Uterus (tissue), 2 donors: Measurements from ENCODE around the gene PPIE.

ENCODE experiments used
- POLR2A ChIP-seq, 2 donors: fragments of 450-650 bp; IDR thresholded peaks; one replicate each; pipeline ENCODE4 v1.6.1; 2016; ENCODE audit warnings: antibody characterized with exemption in 2 of 2, mild to moderate bottlenecking in 1 of 2, moderate library complexity in 1 of 2
- TF ChIP-seq, protein P1 (sequence below), 4 experiments: fragments of 200-600 bp in 2 of 4; fragments of 450-650 bp in 2 of 4; sonication (generic) in 2 of 4; IDR thresholded peaks; one replicate each; pipeline ENCODE4 v1.5.1; 2016 to 2019; ENCODE audit warnings: antibody characterized with exemption in 4 of 4, mild to moderate bottlenecking in 2 of 4, moderate library complexity in 1 of 4

GRCh38 chr1:39791838-39792237, 53.2 kb downstream of the PPIE start:
- TF ChIP-seq, protein P1, sequence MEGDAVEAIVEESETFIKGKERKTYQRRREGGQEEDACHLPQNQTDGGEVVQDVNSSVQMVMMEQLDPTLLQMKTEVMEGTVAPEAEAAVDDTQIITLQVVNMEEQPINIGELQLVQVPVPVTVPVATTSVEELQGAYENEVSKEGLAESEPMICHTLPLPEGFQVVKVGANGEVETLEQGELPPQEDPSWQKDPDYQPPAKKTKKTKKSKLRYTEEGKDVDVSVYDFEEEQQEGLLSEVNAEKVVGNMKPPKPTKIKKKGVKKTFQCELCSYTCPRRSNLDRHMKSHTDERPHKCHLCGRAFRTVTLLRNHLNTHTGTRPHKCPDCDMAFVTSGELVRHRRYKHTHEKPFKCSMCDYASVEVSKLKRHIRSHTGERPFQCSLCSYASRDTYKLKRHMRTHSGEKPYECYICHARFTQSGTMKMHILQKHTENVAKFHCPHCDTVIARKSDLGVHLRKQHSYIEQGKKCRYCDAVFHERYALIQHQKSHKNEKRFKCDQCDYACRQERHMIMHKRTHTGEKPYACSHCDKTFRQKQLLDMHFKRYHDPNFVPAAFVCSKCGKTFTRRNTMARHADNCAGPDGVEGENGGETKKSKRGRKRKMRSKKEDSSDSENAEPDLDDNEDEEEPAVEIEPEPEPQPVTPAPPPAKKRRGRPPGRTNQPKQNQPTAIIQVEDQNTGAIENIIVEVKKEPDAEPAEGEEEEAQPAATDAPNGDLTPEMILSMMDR (IDR thresholded peaks at IDR 0.05) = no peak
- no peak for TF ChIP-seq POLR2A (IDR thresholded peaks at IDR 0.05)
